A549 (cell line): ENCODE results near the gene LRP6. TPM values are rescaled to one million over a fixed set of nuclear protein-coding genes. Genes with fewer than 3 reads are reported as not detected.

Experiments
- ATAC-seq, 2 experiments: fragments of 200-7000 bp in 1 of 2; fragments of >200 bp in 1 of 2; cut with Nextera tagmentation in 1 of 2; cut with Tn5 transposase in 1 of 2; 3 replicates each; pipeline versions ENCODE4 v1.8.0 to v1.9.1; 2018 to 2020; ENCODE audit warnings: mild to moderate bottlenecking in 1 of 2, moderate library complexity in 1 of 2
- CTCF ChIA-PET: fragments of 300-600 bp; sonication (Branson Sonifier 250); formaldehyde crosslinking; extraction: SDS; loops from one replicate; lab custom pipeline; 2021; ENCODE audit warnings: antibody characterized with exemption, inconsistent platforms; lab: Yijun Ruan, JAX
- POLR2A ChIA-PET: fragments of 350-600 bp; formaldehyde crosslinking; extraction: SDS; loops from one replicate; lab custom pipeline; 2021; ENCODE audit warnings: antibody characterized with exemption, inconsistent platforms; lab: Yijun Ruan, JAX
- DNase-seq, 2 experiments: peaks; one replicate each; pipeline versions ENCODE4 v3.0.0 to v3.0.0-alpha.2; 2011 to 2016; ENCODE audit warnings: low read depth in 1 of 2, low spot score in 1 of 2
- FAIRE-seq: peaks from 2 replicates; lab custom pipeline; 2011; peaks lifted over from hg19 to GRCh38; lab: Jason Lieb, UNC
- H3K27ac ChIP-seq, 2 experiments: fragments of >200 bp; sonication (Bioruptor Twin); formaldehyde crosslinking; 3 replicates each; pipeline ENCODE4 v1.5.1; 2016 to 2017
- H3K4me1 ChIP-seq: fragments of >200 bp; sonication (Bioruptor Twin); formaldehyde crosslinking; 3 replicates; pipeline ENCODE4 v1.6.1; 2016
- H3K4me2 ChIP-seq: fragments of >200 bp; sonication (Bioruptor Twin); formaldehyde crosslinking; 3 replicates; pipeline ENCODE4 v1.6.1; 2016
- H3K4me3 ChIP-seq: fragments of >200 bp; sonication (Bioruptor Twin); formaldehyde crosslinking; 3 replicates; pipeline ENCODE4 v1.5.1; 2016
- H3K9me3 ChIP-seq: fragments of >200 bp; sonication (Bioruptor Twin); formaldehyde crosslinking; 3 replicates; pipeline ENCODE4 v1.6.1; 2016
- CBX2 ChIP-seq: fragments of 200-600 bp; sonication (generic); IDR thresholded peaks from 2 replicates; pipeline ENCODE4 v1.6.1; 2016; ENCODE audit warnings: low read depth, mild to moderate bottlenecking, borderline replicate concordance
- CBX8 ChIP-seq: fragments of 200-600 bp; sonication (generic); IDR thresholded peaks from 2 replicates; pipeline ENCODE4 v1.6.1; 2016
- CHD2 ChIP-seq: fragments of 150-350 bp; IDR thresholded peaks from 2 replicates; pipeline ENCODE4 v1.6.1; 2014; ENCODE audit warnings: low read length; ENCODE audit not compliant: partially characterized antibody
- EHMT2 ChIP-seq: fragments of 200-600 bp; sonication (generic); IDR thresholded peaks from 2 replicates; pipeline ENCODE4 v1.6.1; 2016; ENCODE audit warnings: antibody characterized with exemption, low read depth, mild to moderate bottlenecking, moderate library complexity
- EP300 ChIP-seq, 2 experiments: fragments of >200 bp; sonication (Bioruptor Twin); formaldehyde crosslinking; IDR thresholded peaks; 2 replicates in 1 of 2; 3 replicates in 1 of 2; pipeline ENCODE4 v1.6.1; 2016 to 2017
- FOSL2 ChIP-seq, 2 experiments: fragments of 450-650 bp in 1 of 2; fragments of >200 bp in 1 of 2; sonication (Bioruptor Twin) in 1 of 2; formaldehyde crosslinking; IDR thresholded peaks; 2 replicates each; pipeline versions ENCODE4 v1.5.0 to v1.6.1; 2016 to 2020; ENCODE audit warnings: mild to moderate bottlenecking in 1 of 2, moderate library complexity in 1 of 2
- HEYL ChIP-seq: fragments of 250-450 bp; sonication (Bioruptor Pico); IDR thresholded peaks from 2 replicates; pipeline ENCODE4 v1.8.0; 2021; ENCODE audit warnings: mild to moderate bottlenecking, moderate library complexity
- JUNB ChIP-seq: fragments of >200 bp; sonication (Bioruptor Twin); formaldehyde crosslinking; IDR thresholded peaks from 2 replicates; pipeline ENCODE4 v1.6.1; 2016
- MAFK ChIP-seq: fragments of 450-650 bp; IDR thresholded peaks from 2 replicates; pipeline ENCODE4 v1.6.1; 2014; ENCODE audit not compliant: partially characterized antibody
- MAX ChIP-seq: IDR thresholded peaks from 2 replicates; pipeline ENCODE4 v1.6.1; 2012
- MYC ChIP-seq: IDR thresholded peaks from 2 replicates; pipeline ENCODE4 v1.6.1; 2012; ENCODE audit warnings: mild to moderate bottlenecking, inconsistent platforms, low read length, improper control_type of control experiment, borderline replicate concordance
- NFE2L2 ChIP-seq: fragments of 150-350 bp; conservative IDR thresholded peaks from 2 replicates; pipeline ENCODE4 v1.6.1; 2014; ENCODE audit warnings: low read length
- NPAS2 ChIP-seq: fragments of 250-450 bp; sonication (Bioruptor Pico); IDR thresholded peaks from 2 replicates; pipeline ENCODE4 v1.8.0; 2022; ENCODE audit warnings: mild to moderate bottlenecking, moderate library complexity, borderline replicate concordance
- NR3C1 ChIP-seq: fragments of >200 bp; sonication (Bioruptor Twin); formaldehyde crosslinking; IDR thresholded peaks from 3 replicates; pipeline ENCODE4 v1.6.1; 2017
- PBX3 ChIP-seq: IDR thresholded peaks from 2 replicates; pipeline ENCODE4 v1.6.1; 2012
- POLR2A ChIP-seq: IDR thresholded peaks from 2 replicates; pipeline ENCODE4 v1.6.1; 2012; ENCODE audit warnings: mild to moderate bottlenecking, low read length
- RARB ChIP-seq: fragments of 250-450 bp; sonication (Bioruptor Pico); IDR thresholded peaks from 2 replicates; pipeline ENCODE4 v1.8.0; 2021; ENCODE audit warnings: mild to moderate bottlenecking, moderate library complexity
- RFX5 ChIP-seq: fragments of 450-650 bp; IDR thresholded peaks from 2 replicates; pipeline ENCODE4 v1.7.1; 2014; ENCODE audit warnings: antibody characterized with exemption, mild to moderate bottlenecking, moderate library complexity
- SMC3 ChIP-seq: fragments of >200 bp; sonication (Bioruptor Twin); formaldehyde crosslinking; IDR thresholded peaks from 3 replicates; pipeline ENCODE4 v1.6.1; 2018; ENCODE audit warnings: inconsistent platforms
- SREBF2 ChIP-seq: fragments of 450-650 bp; IDR thresholded peaks from 2 replicates; pipeline ENCODE4 v1.6.1; 2014; ENCODE audit warnings: mild to moderate bottlenecking, moderate library complexity
- TFCP2L1 ChIP-seq: fragments of 250-450 bp; sonication (Bioruptor Pico); IDR thresholded peaks from 2 replicates; pipeline ENCODE4 v1.5.0; 2021; ENCODE audit warnings: mild to moderate bottlenecking
- TP53 ChIP-seq: fragments of 250-450 bp; sonication (Bioruptor Pico); IDR thresholded peaks from 2 replicates; pipeline ENCODE4 v1.5.0; 2021; ENCODE audit warnings: mild to moderate bottlenecking, moderate library complexity
- ZC3H11A ChIP-seq: fragments of 450-650 bp; IDR thresholded peaks from 2 replicates; pipeline ENCODE4 v1.6.1; 2014; ENCODE audit warnings: antibody characterized with exemption, mild to moderate bottlenecking
- WGBS: methylation state at CpG from one replicate; pipeline ENCODE4 v1.1.6; 2017; ENCODE audit errors: missing lambda C conversion rate; 5-methylcytosine and 5-hydroxymethylcytosine counted together
- polyA plus RNA-seq, 4 experiments: library from polyadenylated mRNA; depleted of rRNA in 3 of 4; stranded (reverse); fragments of >200 nt; fragmentation: RNase III in 1 of 4; extraction: RNeasy Plus Mini Kit Qiagen cat#74134 plus additional on column Dnase treatment in 1 of 4; gene quantifications; 2 replicates in 3 of 4; 3 replicates in 1 of 4; pipeline ENCODE4 v1.2.3, GENCODE V29; 2011 to 2017
- TF ChIP-seq, protein P1 (sequence below): fragments of 450-650 bp; IDR thresholded peaks from 2 replicates; pipeline ENCODE4 v1.6.1; 2014; ENCODE audit warnings: antibody characterized with exemption
- TF ChIP-seq, protein P2 (sequence below): IDR thresholded peaks from 2 replicates; pipeline ENCODE4 v1.6.1; 2012; ENCODE audit warnings: low read depth, borderline replicate concordance

LRP6 gene
- polyA plus RNA-seq, 2 of the 4 experiments (the other 2 are of a cell fraction) = 26.6 to 50.3 TPM

- ATAC-seq (no peak), FAIRE-seq (no peak), DNase-seq (no peak)
- Histone ChIP-seq H3K27ac (no peak overlapping the region), H3K4me2 (no peak overlapping the region), H3K9me3 (peaks cover 26% of the 10 kb centered on the region), H3K4me3 (no peak overlapping the region), H3K4me1 (peaks cover 21% of the 10 kb centered on the region)
- no peak for TF ChIP-seq ZC3H11A
- no peak for TF ChIP-seq JUNB
- no peak for TF ChIP-seq POLR2A
- no peak for TF ChIP-seq NFE2L2
- no peak for TF ChIP-seq CBX2
- TF ChIP-seq, protein P1, sequence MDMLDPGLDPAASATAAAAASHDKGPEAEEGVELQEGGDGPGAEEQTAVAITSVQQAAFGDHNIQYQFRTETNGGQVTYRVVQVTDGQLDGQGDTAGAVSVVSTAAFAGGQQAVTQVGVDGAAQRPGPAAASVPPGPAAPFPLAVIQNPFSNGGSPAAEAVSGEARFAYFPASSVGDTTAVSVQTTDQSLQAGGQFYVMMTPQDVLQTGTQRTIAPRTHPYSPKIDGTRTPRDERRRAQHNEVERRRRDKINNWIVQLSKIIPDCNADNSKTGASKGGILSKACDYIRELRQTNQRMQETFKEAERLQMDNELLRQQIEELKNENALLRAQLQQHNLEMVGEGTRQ = no peak
- TF ChIP-seq, protein P2, sequence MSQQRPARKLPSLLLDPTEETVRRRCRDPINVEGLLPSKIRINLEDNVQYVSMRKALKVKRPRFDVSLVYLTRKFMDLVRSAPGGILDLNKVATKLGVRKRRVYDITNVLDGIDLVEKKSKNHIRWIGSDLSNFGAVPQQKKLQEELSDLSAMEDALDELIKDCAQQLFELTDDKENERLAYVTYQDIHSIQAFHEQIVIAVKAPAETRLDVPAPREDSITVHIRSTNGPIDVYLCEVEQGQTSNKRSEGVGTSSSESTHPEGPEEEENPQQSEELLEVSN = no peak
- no peak for TF ChIP-seq EHMT2
- no peak for TF ChIP-seq RARB (CRISPR knock-in tag)
- TF ChIP-seq PBX3 = no peak
- TF ChIP-seq HEYL (CRISPR knock-in tag) = no peak
- TF ChIP-seq TFCP2L1 (CRISPR knock-in tag) = no peak
- no peak for TF ChIP-seq TP53
- TF ChIP-seq NPAS2 = no peak
- no peak for TF ChIP-seq SMC3
- TF ChIP-seq CBX8 = no peak
- TF ChIP-seq MAX = no peak
- no peak for TF ChIP-seq NR3C1
- ChIA-PET POLR2A (no interaction called here), CTCF (no interaction called here)
- WGBS = 92% methylated on average over 1 of the region's 1 CpG
Observed at GRCh38 chr12:12198124-12198523, 68.7 kb downstream of the LRP6 start.

GRCh38 chr12:12197128-12197527 is 69.7 kb downstream of the LRP6 start:
- ChIA-PET CTCF (no interaction called here), POLR2A (no interaction called here)
- FAIRE-seq = no peak
- no peak for DNase-seq
- peaks cover 20% of the 10 kb centered on the region for H3K4me1 ChIP-seq
- peaks cover 26% of the 10 kb centered on the region for H3K9me3 ChIP-seq
- no peak overlapping the region for H3K27ac ChIP-seq
- no peak overlapping the region for H3K4me2 ChIP-seq
- no peak for ATAC-seq
- TF ChIP-seq MAFK = peak; percentile 64
- no peak for TF ChIP-seq MYC
- 97% methylated on average over 1 of the region's 1 CpG for WGBS
- H3K4me3 ChIP-seq = no peak overlapping the region

DNA sequence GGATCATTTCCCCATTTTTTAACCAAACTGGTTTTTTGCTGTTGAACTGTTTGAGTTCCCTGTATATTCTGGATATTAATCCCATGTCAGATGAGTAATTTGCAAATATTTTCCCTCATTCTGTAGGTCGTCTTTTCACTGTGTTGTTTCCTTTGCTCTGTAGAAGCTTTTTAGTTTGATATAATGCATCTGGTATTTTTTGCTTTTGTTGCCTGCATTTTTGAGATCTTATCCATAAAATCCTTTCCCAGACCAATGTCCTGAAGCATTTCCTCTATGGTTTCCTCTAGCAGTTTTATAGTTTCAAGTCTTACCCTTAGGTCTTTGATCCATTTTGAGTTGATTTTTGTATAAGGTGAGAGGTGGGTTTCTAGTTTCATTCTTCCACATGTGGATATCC is 71.3 kb downstream of the LRP6 start:
- no peak for ATAC-seq
- no peak for DNase-seq
- ChIA-PET CTCF (no interaction called here), POLR2A (no interaction called here)
- FAIRE-seq = no peak
- no peak for TF ChIP-seq RFX5
- TF ChIP-seq MAX = no peak
- no peak for TF ChIP-seq SREBF2
- no peak for TF ChIP-seq CHD2
- no peak for TF ChIP-seq CBX2
- TF ChIP-seq FOSL2 (IDR thresholded peaks at IDR 0.05) = no peak
- TF ChIP-seq FOSL2 (CRISPR knock-in tag; IDR thresholded peaks at IDR 0.05) = no peak
- no peak for TF ChIP-seq EP300 (IDR thresholded peaks at IDR 0.05)
- TF ChIP-seq MAFK = no peak
- TF ChIP-seq SMC3 = no peak
- Histone ChIP-seq H3K27ac (no peak overlapping the region), H3K9me3 (peaks cover 26% of the 10 kb centered on the region), H3K4me1 (peaks cover 25% of the 10 kb centered on the region), H3K4me3 (no peak overlapping the region), H3K4me2 (no peak overlapping the region)
- WGBS = 66% methylated on average over 1 of the region's 1 CpG
